Measurements from ENCODE around the gene PRR18.
"Not testable (repeated sequence)": the region's sequence is repeated elsewhere in the genome, so short reads cannot be mapped to it uniquely, and the experiment has no call there.

Gene PRR18

GRCh38 chr6:166308033-166308768 is at the start of gene PRR18:
Gene PRR18, minus strand, starts transcription at chr6:166308392. Its CDS starts 250 bp downstream, at chr6:166308142.
- in situ Hi-C loops (cut with HindIII; ENCODE audit: low sequenced_read_pairs) = no loop called here

GRCh38 chr6:166355552-166355951 is 47.4 kb upstream of the PRR18 start:
- in situ Hi-C loops (cut with HindIII; ENCODE audit: low sequenced_read_pairs) = no loop called here

- in situ Hi-C loops (cut with HindIII; ENCODE audit: low sequenced_read_pairs) = no loop called here
Observed at GRCh38 chr6:166354965-166355364, 46.8 kb upstream of the PRR18 start.

- in situ Hi-C loops (cut with HindIII; ENCODE audit: low sequenced_read_pairs) = no loop called here
Observed at GRCh38 chr6:166354143-166354542, 46.0 kb upstream of the PRR18 start.

- in situ Hi-C loops (cut with HindIII; ENCODE audit: low sequenced_read_pairs) = no loop called here
Observed at GRCh38 chr6:166353507-166353906, 45.3 kb upstream of the PRR18 start.

- in situ Hi-C loops (cut with HindIII; ENCODE audit: low sequenced_read_pairs) = no loop called here
Observed at GRCh38 chr6:166352923-166353322, 44.7 kb upstream of the PRR18 start.

- in situ Hi-C loops (cut with HindIII; ENCODE audit: low sequenced_read_pairs) = no loop called here
Observed at GRCh38 chr6:166351715-166352285, 43.6 kb upstream of the PRR18 start.

- in situ Hi-C loops (cut with HindIII; ENCODE audit: low sequenced_read_pairs) = no loop called here
Observed at GRCh38 chr6:166348305-166348949, 40.2 kb upstream of the PRR18 start.

- in situ Hi-C loops (cut with HindIII; ENCODE audit: low sequenced_read_pairs) = no loop called here
Observed at GRCh38 chr6:166346965-166347364, 38.8 kb upstream of the PRR18 start.

- in situ Hi-C loops (cut with HindIII; ENCODE audit: low sequenced_read_pairs) = no loop called here
Observed at GRCh38 chr6:166346449-166346848, 38.3 kb upstream of the PRR18 start.

- in situ Hi-C loops (cut with HindIII; ENCODE audit: low sequenced_read_pairs) = not testable (repeated sequence)
Observed at GRCh38 chr6:166345672-166346071, 37.5 kb upstream of the PRR18 start.

GRCh38 chr6:166344921-166345320 is 36.7 kb upstream of the PRR18 start:
- in situ Hi-C loops (cut with HindIII; ENCODE audit: low sequenced_read_pairs) = not testable (repeated sequence)

GRCh38 chr6:166344240-166344639 is 36.0 kb upstream of the PRR18 start:
- in situ Hi-C loops (cut with HindIII; ENCODE audit: low sequenced_read_pairs) = no loop called here

GRCh38 chr6:166343150-166343487 is 34.9 kb upstream of the PRR18 start:
- in situ Hi-C loops (cut with HindIII; ENCODE audit: low sequenced_read_pairs) = no loop called here

GRCh38 chr6:166342349-166343149 is 34.4 kb upstream of the PRR18 start, which contains the start of gene SFT2D1:
Gene SFT2D1, minus strand, starts transcription at chr6:166342545. Its CDS starts 64 bp downstream, at chr6:166342481.
- in situ Hi-C loops (cut with HindIII; ENCODE audit: low sequenced_read_pairs) = no loop called here

GRCh38 chr6:166341977-166342348 is 33.8 kb upstream of the PRR18 start:
- in situ Hi-C loops (cut with HindIII; ENCODE audit: low sequenced_read_pairs) = no loop called here

- in situ Hi-C loops (cut with HindIII; ENCODE audit: low sequenced_read_pairs) = no loop called here
Observed at GRCh38 chr6:166341464-166341863, 33.3 kb upstream of the PRR18 start.

- in situ Hi-C loops (cut with HindIII; ENCODE audit: low sequenced_read_pairs) = no loop called here
Observed at GRCh38 chr6:166338854-166339253, 30.7 kb upstream of the PRR18 start.

- in situ Hi-C loops (cut with HindIII; ENCODE audit: low sequenced_read_pairs) = no loop called here
Observed at GRCh38 chr6:166336847-166337246, 28.7 kb upstream of the PRR18 start.

GRCh38 chr6:166335378-166336302 is 27.4 kb upstream of the PRR18 start:
- in situ Hi-C loops (cut with HindIII; ENCODE audit: low sequenced_read_pairs) = no loop called here
